ENCODE data around the gene CTAGE8.
"Not testable (repeated sequence)": the region's sequence is repeated elsewhere in the genome, so short reads cannot be mapped to it uniquely, and the experiment has no call there.

CTAGE8 gene

GRCh38 chr7:144259067-144259466 lies 10.0 kb downstream of the CTAGE8 start:
- DNase-seq (ENCODE audit: low read depth in 2 of 2): not testable (repeated sequence)

- DNase-seq (ENCODE audit: low read depth in 2 of 2): no peak
Measured at GRCh38 chr7:144256112-144256511, 13.0 kb downstream of the CTAGE8 start.

GRCh38 chr7:144255471-144255897 lies 13.6 kb downstream of the CTAGE8 start:
- DNase-seq (ENCODE audit: low read depth in 2 of 2): no peak

GRCh38 chr7:144252307-144252706 lies 16.8 kb downstream of the CTAGE8 start:
- not testable (repeated sequence) for DNase-seq (ENCODE audit: low read depth in 2 of 2)

- not testable (repeated sequence) for DNase-seq (ENCODE audit: low read depth in 2 of 2)
Measured at GRCh38 chr7:144247674-144248330, 21.3 kb downstream of the CTAGE8 start.

GRCh38 chr7:144246967-144247366 lies 22.1 kb downstream of the CTAGE8 start:
- DNase-seq (ENCODE audit: low read depth in 2 of 2): not testable (repeated sequence)

GRCh38 chr7:144245372-144245771 lies 23.7 kb downstream of the CTAGE8 start:
- DNase-seq (ENCODE audit: low read depth in 2 of 2): not testable (repeated sequence)

- DNase-seq (ENCODE audit: low read depth in 2 of 2): not testable (repeated sequence)
Measured at GRCh38 chr7:144239365-144239764, 29.7 kb downstream of the CTAGE8 start, which contains the start of gene OR2A42. Gene OR2A42, minus strand, starts transcription at chr7:144239605. Its CDS starts 6,762 bp downstream, at chr7:144232843.

GRCh38 chr7:144238530-144239082 lies 30.5 kb downstream of the CTAGE8 start:
- DNase-seq (ENCODE audit: low read depth in 2 of 2): not testable (repeated sequence)

- DNase-seq (ENCODE audit: low read depth in 2 of 2): not testable (repeated sequence)
Measured at GRCh38 chr7:144233039-144233438, 36.0 kb downstream of the CTAGE8 start.

GRCh38 chr7:144231027-144231426 lies 38.1 kb downstream of the CTAGE8 start:
- not testable (repeated sequence) for DNase-seq (ENCODE audit: low read depth in 2 of 2)

- DNase-seq (ENCODE audit: low read depth in 2 of 2): not testable (repeated sequence)
Measured at GRCh38 chr7:144228810-144229209, 40.3 kb downstream of the CTAGE8 start.

- DNase-seq (ENCODE audit: low read depth in 2 of 2): not testable (repeated sequence)
Measured at GRCh38 chr7:144226866-144227265, 42.2 kb downstream of the CTAGE8 start.

- not testable (repeated sequence) for DNase-seq (ENCODE audit: low read depth in 2 of 2)
Measured at GRCh38 chr7:144223675-144224074, 45.4 kb downstream of the CTAGE8 start.

- DNase-seq (ENCODE audit: low read depth in 2 of 2): not testable (repeated sequence)
Measured at GRCh38 chr7:144220531-144220930, 48.6 kb downstream of the CTAGE8 start.

- DNase-seq (ENCODE audit: low read depth in 2 of 2): not testable (repeated sequence)
Measured at GRCh38 chr7:144219149-144219548, 49.9 kb downstream of the CTAGE8 start.

- not testable (repeated sequence) for DNase-seq (ENCODE audit: low read depth in 2 of 2)
Measured at GRCh38 chr7:144218581-144218980, 50.5 kb downstream of the CTAGE8 start.

- DNase-seq (ENCODE audit: low read depth in 2 of 2): not testable (repeated sequence)
Measured at GRCh38 chr7:144217200-144217599, 51.9 kb downstream of the CTAGE8 start.

Data from stimulated activated CD8-positive, alpha-beta memory T cell treated with anti-CD3 and anti-CD28 coated beads, Interleukin-7, amount 100 ng/mL, for 4 hours (primary cell).